DMS79 treated with DMSO at 0.1 percent for 48 hours (cell line): ENCODE results near the gene MAP3K8.

Experiments used
- DNase-seq: peaks from one replicate; lab custom pipeline; 2025; lab: John Stamatoyannopoulos, UW

MAP3K8 gene

DNA sequence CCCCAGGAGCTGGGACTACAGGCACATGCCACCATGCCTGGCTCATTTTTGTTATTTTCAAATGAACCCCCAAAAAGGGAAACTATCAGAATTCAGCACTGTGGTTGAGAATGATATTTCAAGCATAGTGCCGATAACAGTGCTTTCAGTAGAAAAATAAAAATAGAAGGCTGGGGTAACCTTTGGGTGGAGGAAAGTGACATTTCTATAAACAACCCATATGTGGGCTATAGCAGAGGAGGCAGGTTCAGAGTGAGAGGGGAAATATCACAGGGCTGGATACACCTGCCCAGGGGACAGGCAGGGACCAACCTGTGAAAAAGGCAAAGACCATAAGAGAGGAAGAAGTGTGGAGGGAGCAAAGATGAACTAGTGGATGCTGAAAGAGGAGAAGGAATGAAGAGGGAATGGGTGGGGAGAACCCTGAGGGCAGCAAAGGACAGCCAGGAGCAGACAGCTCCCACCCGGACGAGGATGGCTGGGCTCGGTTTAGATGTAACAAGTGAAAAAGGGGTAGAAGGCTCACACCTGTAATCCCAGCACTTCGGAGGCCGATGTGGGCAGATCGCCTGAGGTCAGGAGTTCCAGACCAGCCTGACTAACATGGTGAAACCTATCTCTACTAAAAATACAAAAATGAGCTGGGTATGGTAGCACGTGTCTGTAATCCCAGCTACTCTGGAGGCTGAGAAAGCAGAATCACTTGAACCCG lies 56.5 kb downstream of the MAP3K8 start:
- DNase-seq: no peak

DNA sequence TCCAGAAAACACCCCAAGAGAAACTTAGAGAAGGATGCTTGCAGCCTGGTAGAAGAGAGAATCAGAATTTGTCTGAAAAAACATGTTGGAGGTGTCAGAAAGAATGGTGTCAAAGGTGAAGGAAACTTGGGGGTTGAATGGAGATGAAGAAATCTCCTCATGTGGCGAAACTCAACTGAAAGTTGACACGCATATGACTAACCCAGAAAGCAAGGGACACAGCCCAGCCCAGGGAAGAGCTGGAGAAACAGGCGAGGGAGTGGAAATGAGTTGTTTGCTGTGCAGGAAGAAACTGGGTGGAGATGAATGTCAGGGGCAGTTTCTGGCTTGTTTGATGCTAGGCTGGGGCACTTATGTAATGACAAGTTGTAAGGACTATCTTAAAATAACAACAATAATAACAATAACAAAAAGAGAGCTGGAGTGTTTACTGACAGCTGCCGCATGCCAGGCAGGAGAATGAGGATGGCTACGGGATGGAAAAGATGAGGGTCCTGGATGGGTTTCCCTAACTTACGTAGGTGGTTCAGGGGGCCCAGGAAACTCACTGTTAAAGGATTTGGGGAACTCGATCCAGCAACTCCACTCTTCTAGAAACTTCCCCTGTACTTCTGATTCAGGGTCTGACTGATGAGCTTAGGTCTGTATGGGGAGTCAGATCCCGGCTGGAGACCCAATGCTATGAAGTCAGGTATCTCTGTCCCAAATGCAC lies 57.4 kb downstream of the MAP3K8 start:
- DNase-seq: no peak

DNA sequence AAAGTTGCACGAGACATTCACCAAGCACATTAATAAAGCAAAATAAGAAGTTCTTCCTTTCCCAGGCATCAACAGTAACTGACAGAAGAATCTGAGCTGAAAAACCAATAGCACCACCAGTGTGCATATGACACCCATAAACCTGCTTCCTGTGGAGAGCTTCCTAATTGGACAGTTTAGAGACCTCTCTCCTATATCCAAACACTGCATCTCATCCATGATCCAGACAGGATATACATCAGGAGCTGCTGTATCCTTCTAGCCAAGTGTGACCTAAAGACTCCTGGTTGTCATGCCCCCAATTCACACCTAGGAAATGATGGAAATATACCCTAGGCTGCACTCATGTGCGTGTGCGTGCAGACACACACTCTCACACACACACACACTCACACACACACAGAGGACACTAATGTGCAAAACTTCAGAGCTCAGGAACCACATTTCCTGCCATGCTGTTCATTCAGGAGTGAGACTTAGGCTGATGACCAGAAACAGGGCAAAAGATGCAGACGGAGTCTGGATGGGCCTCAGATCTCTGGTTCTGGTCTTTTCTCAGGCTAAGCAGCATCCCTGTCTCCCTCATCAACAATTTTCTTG lies 58.0 kb downstream of the MAP3K8 start:
- no peak for DNase-seq

DNA sequence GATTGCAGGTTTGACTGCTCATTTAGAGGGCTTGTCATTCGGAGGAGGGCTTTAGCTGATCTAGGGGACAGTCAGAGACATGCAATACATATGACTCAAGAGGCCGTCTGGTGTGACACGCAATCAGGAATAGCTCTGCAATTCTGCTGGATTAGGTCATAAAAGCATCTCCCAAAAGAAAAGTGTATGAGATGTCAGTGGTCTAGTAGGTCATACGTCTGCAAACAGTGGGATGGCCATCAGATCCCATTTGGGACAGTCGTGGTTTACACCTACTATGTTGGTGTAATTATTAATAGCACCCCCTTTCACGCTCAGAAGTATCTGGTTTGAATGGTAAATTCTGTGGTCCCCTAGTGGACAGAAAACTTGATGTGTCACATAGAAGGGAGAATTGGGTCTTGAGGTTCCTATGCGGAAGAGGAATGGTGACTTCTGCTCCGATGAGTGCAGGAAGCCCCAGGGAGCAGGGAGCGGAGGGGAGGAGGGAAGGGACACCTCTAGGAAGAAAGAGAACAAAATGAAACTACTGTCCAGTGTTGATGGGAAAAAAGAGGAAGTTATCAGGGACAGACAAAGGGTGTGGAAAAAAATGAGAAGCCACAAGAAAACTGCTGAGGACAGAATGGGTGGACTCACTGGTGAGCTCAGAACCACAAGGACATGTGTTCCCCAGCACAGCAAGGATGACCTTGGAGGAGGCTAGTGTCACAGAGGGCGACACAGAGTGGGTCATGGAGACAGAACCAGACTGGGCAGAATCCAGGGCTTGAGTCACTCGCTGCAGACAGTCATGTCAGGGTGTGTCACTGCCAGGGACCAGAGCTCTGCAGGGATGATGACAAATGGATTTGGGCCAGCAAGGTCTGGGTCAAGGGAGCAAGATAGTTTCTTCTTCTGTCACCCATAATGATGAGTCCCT lies 59.9 kb downstream of the MAP3K8 start:
- DNase-seq: no peak

DNA sequence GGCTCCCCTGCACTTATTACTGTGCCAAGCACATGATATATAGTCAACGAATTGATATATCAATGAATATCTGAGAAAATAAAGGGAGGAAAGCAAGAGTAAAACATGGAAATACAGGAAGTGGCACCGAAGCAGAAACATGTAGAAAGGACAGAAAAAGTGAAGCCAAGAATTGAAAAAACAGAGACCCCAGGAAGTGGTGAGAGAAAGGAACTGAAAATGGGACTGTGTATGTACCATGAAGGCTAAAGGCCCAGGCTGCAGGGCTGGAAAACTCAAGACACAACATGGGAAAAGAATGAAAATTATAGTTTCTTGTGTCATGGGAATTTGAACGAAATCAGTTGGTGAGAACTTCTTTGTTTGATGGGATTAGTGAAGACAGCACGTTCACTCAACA lies 60.6 kb downstream of the MAP3K8 start:
- DNase-seq: no peak

DNA sequence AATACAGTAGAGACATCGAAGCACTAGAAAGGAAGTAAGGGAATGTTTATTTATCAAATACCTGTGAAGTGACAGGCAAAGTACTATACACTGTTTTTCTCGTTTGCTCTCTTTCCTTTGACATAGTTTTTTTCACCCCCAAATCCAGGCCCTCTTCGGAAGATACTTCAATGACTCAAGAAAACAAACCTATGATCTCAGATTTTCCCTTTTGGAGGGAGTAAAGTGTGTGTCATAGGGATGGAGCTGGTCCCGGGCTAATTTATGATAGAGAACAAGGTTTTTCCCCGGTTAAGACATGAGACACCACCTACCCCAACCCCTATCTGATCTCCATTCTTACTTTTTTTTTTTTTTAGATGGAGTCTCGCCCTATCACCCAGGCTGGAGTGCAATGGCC lies 61.7 kb downstream of the MAP3K8 start:
- DNase-seq: no peak

DNA sequence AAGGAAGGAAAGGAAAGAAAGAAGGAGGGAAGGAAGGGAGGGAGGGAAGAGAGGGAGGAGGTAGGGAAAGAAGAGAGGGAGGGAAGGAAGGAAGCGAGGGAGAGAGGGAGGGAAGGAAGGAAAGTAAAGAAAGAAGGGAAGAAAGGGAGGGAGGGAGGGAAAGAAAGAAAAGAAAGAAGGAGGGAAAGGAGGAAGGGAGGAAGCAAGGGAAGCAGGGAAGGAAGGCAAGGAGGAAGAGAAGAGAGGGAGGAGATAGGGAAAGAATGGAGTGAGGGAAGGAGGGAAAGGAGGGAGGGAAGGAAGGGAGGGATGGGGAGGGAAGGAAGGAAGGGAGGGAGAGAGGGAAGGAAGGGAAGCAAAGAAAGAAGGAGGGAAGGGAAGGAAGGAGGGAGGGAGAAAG lies 65.8 kb downstream of the MAP3K8 start:
- DNase-seq: no peak

DNA sequence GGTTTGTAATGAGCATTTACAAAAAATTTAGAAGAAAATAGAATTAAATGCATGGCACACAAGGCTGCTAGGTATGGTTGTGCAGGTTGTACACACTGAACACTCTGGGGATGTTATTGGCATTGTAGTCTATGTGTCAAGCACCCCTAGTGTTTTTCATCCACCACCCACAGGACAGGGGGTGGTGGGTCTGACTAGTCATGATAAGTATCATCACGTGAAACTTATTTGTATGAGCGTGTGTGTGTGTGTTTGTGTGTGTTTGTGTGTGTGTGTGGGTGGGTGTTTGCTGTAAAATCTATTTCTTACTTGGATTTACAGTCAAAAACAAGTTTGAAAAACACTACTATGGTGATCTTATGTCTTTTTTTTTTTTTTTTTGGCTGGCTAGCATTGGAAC lies 66.5 kb downstream of the MAP3K8 start:
- DNase-seq: no peak

DNA sequence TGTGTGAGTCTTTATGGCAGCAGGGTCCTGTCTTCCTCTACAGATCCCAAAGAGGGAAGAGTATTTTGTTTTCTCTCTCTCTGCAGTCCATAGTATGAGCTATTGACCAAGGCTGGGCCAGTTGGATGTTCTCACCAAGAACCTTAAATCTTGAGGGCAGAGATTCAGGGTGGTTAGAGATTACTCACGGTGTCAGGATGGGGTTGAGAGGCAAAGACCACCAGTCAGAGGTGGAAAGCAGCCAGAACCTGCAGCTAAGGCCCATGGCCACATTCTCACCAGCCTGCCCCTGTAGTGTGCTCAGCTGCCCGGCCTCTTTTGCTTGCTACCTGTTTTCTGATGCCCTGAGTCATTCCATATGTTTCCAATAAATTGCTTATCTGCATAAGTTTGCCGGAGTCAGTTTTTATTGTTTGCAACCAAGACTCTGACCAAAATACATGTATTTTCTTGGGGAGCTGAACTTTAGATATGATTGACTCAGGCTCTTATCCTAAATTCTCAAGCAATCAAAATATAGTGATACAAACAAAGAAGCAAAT lies 67.0 kb downstream of the MAP3K8 start:
- no peak for DNase-seq

DNA sequence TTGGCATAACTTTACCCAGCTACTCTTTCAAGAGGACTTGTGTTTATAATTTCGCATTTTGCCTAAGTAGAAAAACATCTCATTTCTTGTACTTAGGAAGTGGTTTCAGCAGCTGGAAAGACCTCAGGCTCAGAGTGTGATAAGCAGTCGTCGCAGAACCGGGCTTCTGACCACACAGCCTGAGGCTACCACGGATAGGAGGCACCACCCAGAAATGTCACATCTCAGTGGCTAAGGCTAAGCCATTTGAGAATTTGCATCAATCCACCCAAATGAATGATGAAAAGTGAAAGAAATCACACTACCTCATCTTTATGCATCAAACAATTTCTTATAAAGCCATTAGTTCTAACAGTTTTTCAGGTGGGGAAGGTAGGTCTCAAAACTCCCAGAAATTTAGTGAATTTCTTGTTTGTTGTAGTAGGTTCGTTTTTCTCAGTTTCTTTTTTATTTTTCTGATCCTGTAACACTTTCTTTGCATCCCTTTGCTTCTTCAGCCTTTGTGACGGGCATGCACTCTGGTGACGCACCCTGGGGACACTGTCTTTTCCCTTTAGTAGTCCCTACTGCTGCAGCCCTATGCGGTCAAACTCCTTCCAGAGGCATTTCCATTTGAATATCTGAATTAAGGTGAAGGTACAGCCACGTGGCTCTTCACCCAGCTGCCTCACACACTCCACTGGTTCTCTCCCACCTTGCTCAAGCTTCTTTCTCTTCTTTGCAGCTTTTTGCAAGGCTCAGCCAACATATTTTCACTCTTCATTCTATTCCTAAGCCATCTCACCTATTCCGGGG lies 68.5 kb downstream of the MAP3K8 start:
- no peak for DNase-seq

DNA sequence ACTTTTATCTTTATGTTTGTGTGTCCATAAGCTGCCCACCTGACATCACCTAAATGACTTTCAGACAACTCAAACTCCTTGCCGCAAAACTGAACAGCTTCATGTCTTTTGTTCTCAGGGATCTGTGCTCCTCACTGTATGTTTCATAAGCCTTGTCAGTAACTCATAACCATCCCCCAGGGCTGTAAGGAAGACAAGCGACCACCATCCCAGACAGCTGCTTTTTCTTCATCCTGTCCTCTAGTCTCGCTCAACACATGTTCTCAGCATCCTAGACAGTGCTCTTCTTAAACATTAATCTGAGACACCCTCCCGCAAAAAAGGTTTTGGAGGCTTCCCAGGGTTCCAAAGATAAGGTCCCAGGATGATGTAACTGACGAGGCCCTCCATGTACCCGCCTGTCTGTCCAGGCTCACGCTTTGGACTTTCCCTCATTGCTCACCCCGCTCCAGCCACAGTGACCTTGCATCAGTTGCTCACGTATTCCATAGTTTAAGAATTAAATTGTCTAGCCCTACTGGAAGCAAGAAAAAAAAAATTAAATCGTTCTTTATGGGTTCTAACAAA lies 69.8 kb downstream of the MAP3K8 start:
- DNase-seq: no peak

DNA sequence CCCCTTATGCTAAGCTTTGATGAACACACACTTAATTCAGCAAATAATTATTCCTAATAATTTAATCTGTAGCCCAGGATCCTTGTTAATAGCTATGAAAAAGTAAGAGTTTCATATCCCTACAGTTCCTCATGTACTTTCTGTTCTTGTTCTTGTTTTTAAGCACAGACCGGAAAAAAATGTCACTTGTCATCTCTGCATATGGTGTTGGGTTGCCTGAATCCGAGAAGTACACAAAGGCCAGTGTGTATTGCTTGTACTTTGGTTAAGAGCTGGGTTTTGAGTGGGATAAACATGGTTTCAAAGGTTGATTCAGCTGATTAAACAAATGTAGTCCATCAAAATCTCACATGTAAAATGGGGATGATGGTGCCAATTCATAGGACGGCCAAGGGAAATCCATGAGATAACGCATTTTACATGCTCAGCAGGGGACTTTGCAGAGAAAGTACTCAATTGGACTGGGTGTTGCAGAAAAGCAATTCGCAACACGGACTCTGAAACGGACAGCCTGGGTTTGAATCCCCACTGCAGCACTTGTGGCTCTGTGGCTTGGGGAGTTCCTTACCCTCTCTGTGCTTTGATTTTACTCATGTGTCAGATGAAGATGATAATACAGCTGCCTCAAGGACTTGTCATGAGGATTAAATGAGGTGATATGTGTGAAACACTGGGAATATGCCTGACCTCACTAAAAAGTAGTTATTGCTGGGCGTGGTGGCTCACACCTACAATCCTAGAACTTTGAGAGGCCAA lies 71.7 kb downstream of the MAP3K8 start:
- no peak for DNase-seq

DNA sequence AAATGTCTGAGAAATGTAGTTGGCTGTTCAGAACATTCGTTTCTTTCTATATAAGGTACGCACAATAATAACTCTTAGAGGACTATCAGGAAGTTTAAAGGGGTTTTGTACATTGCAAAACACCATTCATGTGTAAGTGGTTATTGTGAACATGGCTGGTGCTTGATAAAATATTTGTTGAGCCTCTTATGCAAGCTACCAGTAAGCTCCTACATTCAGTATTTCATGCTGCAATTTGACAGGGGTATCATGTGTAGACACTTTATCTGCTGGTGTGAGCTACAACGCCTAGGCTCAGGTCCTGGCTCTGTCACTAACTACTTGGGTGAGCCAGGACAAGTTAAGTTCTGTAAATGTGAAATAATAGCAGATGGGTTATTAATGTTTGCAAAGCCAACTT lies 75.5 kb downstream of the MAP3K8 start:
- DNase-seq: no peak

DNA sequence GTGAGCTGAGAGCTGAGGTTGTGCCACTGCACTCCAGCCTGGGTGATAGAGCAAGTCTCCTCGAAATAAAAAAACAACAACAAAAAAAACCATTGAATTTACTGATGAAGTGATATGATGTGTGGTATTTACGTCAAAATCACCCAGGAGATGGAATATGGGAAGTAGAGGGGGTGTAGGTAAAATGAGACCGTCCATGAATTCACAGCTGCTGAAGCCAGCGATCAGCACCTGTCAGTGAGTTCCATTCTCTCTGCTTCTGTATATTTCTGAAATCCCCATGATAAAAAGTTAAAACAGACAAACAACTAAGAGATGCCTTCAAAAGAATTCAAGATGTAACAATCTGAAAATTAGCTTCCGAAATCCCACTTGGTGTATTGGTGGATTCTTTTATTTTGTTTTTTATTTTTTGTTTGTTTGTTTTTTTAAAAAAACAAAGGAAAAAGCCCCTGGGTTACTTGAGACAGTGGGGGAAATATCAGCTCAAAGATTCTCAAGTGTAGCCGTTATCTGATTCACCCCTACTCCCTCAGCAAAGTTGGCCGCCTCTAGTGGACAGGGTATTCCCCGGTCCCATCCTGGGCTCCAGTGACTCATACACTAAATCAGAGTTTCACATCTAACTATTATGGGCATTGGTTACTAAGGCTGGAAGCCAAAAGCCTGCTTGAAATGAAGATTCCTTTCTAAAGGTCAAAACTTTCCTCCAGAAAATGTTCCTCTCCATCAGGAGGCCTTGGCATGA lies 76.4 kb downstream of the MAP3K8 start:
- DNase-seq: no peak

DNA sequence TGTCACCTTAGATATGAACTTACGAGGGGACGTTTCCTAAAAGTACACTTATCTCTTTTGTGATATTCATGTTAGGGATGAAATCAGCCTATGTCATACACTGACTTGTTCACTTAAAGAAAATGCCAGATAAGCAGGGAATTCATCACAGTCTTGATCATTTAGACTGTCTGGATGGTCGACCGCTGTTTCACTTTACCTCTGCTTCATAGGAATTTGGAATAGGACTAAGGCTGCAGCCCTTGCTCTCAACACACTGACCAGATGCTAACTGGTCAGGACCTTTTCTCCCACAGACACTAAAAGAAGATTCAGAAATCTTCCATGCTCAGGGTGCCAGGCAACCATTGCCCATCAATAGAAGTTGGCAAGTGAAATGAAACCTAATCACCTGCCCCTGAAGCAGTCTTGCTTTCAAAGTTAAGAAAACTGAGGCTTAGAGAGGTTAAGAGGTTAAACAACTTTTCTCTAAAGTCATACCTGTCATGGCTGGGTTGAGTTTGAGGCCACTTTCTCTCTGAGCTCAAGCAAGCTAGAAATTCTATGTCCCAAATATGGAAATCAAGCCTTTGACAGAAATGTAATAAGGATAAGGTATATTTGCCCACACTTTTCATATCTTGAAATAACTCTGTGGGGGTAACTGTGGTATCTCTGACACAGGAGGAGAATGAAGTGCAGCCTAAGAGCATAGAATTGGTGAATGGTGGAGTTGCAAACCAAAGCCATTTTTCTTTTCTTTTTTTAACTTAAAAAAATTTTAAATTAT lies 77.1 kb downstream of the MAP3K8 start:
- no peak for DNase-seq
